ENCODE results near the gene PTPRN2. TPM values are rescaled to one million over a fixed set of nuclear protein-coding genes. Genes with fewer than 3 reads are reported as not detected.
"Not testable (repeated sequence)": the region's sequence is repeated elsewhere in the genome, so short reads cannot be mapped to it uniquely, and the experiment has no call there.

PTPRN2 gene
- polyA plus RNA-seq, 4 donors: 1.6 to 11.7 (median 4.0) TPM

DNA sequence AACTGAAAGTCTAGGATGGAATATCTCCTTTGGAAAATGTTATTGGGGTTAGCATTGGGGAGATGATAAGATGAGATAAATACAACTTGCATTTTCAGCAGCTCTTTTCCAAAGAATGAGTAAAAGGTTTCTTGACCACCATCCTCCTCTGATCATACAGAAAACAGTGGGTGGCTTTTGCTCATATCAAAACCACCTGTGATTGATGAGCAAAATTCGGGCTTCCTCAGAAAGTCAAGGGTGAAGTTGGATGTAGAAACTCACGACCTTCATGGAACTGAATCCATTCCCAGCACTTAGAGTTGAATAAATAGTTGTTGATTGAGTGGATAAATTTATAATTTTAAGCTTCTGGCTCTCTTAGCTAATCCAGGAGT is 1092.5 kb downstream of the PTPRN2 start:
- Histone ChIP-seq H3K4me3 (ENCODE audit: low read depth in 1 of 3, low read length in 3 of 3) (no peak overlapping the region), H3K27me3 (ENCODE audit: control insufficient read depth in 3 of 3, insufficient read depth in 3 of 3, low read length in 3 of 3) (no peaks in the 10 kb centered on the region), H3K4me1 (ENCODE audit: control insufficient read depth in 3 of 3, insufficient read depth in 2 of 3, low read depth in 1 of 3, low read length in 2 of 3) (no peaks in the 10 kb centered on the region), H3K36me3 (ENCODE audit: control insufficient read depth in 3 of 3, insufficient read depth in 2 of 3, low read depth in 1 of 3, low read length in 3 of 3) (no peaks in the 10 kb centered on the region), H3K9me3 (ENCODE audit: control insufficient read depth in 2 of 2, insufficient read depth in 1 of 2, low read depth in 1 of 2, low read length in 1 of 2) (no peaks in the 10 kb centered on the region), H3K27ac (ENCODE audit: low read depth in 1 of 3, low read length in 2 of 3) (no peak overlapping the region)
- FAIRE-seq (no peak), DNase-seq (no peak)
- WGBS, 3 donors: 33 to 49% (median 39%) methylated on average over 2 of the region's 2 CpGs

DNA sequence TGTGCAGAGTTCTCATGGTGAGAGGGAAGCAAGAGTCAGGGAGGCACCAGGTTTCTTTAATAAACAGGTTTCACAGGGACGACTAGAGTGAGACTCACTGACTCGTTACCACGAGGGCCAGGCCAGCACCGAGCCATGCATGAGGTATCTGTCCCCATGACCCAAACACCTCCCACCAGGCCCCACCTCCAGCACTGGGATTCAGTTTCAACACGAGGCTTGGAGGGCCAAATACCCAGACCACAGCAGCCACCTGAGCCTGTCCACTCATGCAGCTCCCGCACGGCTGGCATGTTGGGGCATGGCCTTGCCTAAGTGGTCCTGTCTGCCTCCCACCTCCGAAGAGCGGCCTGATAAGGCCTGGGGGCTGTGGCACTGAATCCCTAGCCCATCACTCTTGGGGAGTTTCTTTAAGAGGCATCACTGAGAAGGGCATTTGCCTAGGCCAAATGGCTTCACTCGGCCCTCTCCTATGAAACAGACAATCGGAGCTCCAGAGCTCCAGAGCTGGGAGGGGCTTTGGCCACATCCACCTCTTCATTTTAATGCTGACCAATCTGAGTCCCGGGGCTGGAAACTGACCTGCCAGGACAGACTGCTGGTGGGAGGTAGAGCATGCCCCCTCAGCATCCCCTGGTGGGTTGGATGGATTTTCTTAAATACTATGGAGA is 1093.0 kb downstream of the PTPRN2 start:
- no peaks in the 10 kb centered on the region for H3K4me1 ChIP-seq (ENCODE audit: control insufficient read depth in 3 of 3, insufficient read depth in 2 of 3, low read depth in 1 of 3, low read length in 2 of 3)
- DNase-seq: no peak
- no peaks in the 10 kb centered on the region for H3K36me3 ChIP-seq (ENCODE audit: control insufficient read depth in 3 of 3, insufficient read depth in 2 of 3, low read depth in 1 of 3, low read length in 3 of 3)
- WGBS, 3 donors: 64 to 80% (median 74%) methylated on average over 12 of the region's 12 CpGs
- no peak for FAIRE-seq
- H3K4me3 ChIP-seq (ENCODE audit: low read depth in 1 of 3, low read length in 3 of 3): no peak overlapping the region
- no peaks in the 10 kb centered on the region for H3K9me3 ChIP-seq (ENCODE audit: control insufficient read depth in 2 of 2, insufficient read depth in 1 of 2, low read depth in 1 of 2, low read length in 1 of 2)
- no peaks in the 10 kb centered on the region for H3K27me3 ChIP-seq (ENCODE audit: control insufficient read depth in 3 of 3, insufficient read depth in 3 of 3, low read length in 3 of 3)
- H3K27ac ChIP-seq (ENCODE audit: low read depth in 1 of 3, low read length in 2 of 3): no peak overlapping the region

DNA sequence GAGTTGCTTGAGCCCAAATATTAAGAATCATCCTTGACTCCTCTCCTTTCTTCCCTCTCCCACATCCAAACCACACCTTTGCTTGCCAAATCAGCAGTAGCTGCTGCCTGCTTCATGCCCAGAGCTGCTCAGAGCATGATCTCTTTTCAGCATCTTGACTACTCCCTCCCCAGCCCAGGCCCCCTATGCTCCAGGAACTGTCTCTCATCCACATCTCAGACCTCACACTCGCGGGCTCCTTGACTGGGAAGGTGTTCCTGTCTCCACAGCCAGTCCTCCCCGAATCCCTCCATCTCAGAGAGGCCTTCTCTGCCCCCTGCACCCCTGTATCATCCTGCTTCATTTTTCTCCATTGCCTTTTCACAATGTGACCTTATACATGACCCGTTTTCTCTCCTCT is 1093.8 kb downstream of the PTPRN2 start:
- 74 to 79% (median 79%) methylated on average over 4 of the region's 4 CpGs for WGBS, 3 donors
- FAIRE-seq (no peak), DNase-seq (no peak)
- H3K27ac ChIP-seq (ENCODE audit: low read depth in 1 of 3, low read length in 2 of 3): no peak overlapping the region
- H3K9me3 ChIP-seq (ENCODE audit: control insufficient read depth in 2 of 2, insufficient read depth in 1 of 2, low read depth in 1 of 2, low read length in 1 of 2): no peaks in the 10 kb centered on the region
- no peaks in the 10 kb centered on the region for H3K36me3 ChIP-seq (ENCODE audit: control insufficient read depth in 3 of 3, insufficient read depth in 2 of 3, low read depth in 1 of 3, low read length in 3 of 3)
- no peaks in the 10 kb centered on the region for H3K27me3 ChIP-seq (ENCODE audit: control insufficient read depth in 3 of 3, insufficient read depth in 3 of 3, low read length in 3 of 3)
- H3K4me3 ChIP-seq (ENCODE audit: low read depth in 1 of 3, low read length in 3 of 3): no peak overlapping the region
- H3K4me1 ChIP-seq (ENCODE audit: control insufficient read depth in 3 of 3, insufficient read depth in 2 of 3, low read depth in 1 of 3, low read length in 2 of 3): no peaks in the 10 kb centered on the region

DNA sequence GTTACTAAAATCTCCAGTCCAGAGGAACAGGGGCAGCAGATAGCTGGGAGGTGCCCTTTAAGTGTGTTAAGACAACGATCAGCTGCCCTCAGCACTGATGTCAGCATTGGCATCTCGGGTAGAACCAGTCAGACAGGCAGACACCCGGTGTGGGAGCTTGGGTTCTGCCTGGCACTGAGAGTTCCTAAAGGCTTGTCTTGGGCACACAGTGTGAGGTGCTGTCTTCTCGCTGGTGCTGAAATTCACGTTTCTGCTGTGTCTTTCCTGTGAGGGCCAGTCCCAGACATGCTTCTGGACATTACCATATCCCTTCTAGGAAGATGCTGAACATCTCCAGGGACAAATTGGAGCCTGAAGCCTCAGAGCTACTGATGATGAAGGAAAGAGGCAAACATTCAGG is 1094.6 kb downstream of the PTPRN2 start:
- H3K4me1 ChIP-seq (ENCODE audit: control insufficient read depth in 3 of 3, insufficient read depth in 2 of 3, low read depth in 1 of 3, low read length in 2 of 3): no peaks in the 10 kb centered on the region
- H3K36me3 ChIP-seq (ENCODE audit: control insufficient read depth in 3 of 3, insufficient read depth in 2 of 3, low read depth in 1 of 3, low read length in 3 of 3): no peaks in the 10 kb centered on the region
- no peak overlapping the region for H3K4me3 ChIP-seq (ENCODE audit: low read depth in 1 of 3, low read length in 3 of 3)
- H3K27ac ChIP-seq (ENCODE audit: low read depth in 1 of 3, low read length in 2 of 3): no peak overlapping the region
- no peak for FAIRE-seq
- no peak for DNase-seq
- H3K27me3 ChIP-seq (ENCODE audit: control insufficient read depth in 3 of 3, insufficient read depth in 3 of 3, low read length in 3 of 3): no peaks in the 10 kb centered on the region
- no peaks in the 10 kb centered on the region for H3K9me3 ChIP-seq (ENCODE audit: control insufficient read depth in 2 of 2, insufficient read depth in 1 of 2, low read depth in 1 of 2, low read length in 1 of 2)
- WGBS, 3 donors: 27 to 56% (median 35%) methylated on average over 5 of the region's 5 CpGs

DNA sequence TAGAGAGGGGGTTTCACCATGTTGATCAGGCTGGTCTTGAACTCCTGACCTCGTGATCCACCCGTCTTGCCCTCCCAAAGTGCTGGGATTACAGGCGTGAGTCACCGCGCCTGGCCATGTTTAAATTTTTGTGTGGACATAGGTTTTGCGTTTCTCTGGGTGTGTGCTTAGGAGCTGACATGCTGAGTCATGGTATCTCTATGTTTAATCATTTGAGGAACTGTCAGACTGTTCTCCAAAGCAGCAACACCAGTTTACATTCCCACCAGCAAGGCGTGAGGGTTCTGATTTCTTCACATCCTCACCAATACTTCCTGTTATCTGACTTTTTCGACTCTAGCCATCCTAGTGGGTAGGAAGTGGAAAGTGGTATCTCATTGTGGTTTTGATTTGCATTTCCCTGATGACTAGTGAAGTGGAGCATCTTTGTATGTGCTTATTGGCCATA is 1097.1 kb downstream of the PTPRN2 start:
- Histone ChIP-seq H3K36me3 (ENCODE audit: control insufficient read depth in 3 of 3, insufficient read depth in 2 of 3, low read depth in 1 of 3, low read length in 3 of 3) (no peaks in the 10 kb centered on the region), H3K27me3 (ENCODE audit: control insufficient read depth in 3 of 3, insufficient read depth in 3 of 3, low read length in 3 of 3) (no peaks in the 10 kb centered on the region), H3K4me3 (ENCODE audit: low read depth in 1 of 3, low read length in 3 of 3) (no peak overlapping the region), H3K4me1 (ENCODE audit: control insufficient read depth in 3 of 3, insufficient read depth in 2 of 3, low read depth in 1 of 3, low read length in 2 of 3) (no peaks in the 10 kb centered on the region), H3K9me3 (ENCODE audit: control insufficient read depth in 2 of 2, insufficient read depth in 1 of 2, low read depth in 1 of 2, low read length in 1 of 2) (no peaks in the 10 kb centered on the region), H3K27ac (ENCODE audit: low read depth in 1 of 3, low read length in 2 of 3) (no peak overlapping the region)
- WGBS, 3 donors: 62 to 69% (median 66%) methylated on average over 8 of the region's 8 CpGs
- DNase-seq: peak in 1 of 2 donors; percentile 41
- FAIRE-seq: no peak

DNA sequence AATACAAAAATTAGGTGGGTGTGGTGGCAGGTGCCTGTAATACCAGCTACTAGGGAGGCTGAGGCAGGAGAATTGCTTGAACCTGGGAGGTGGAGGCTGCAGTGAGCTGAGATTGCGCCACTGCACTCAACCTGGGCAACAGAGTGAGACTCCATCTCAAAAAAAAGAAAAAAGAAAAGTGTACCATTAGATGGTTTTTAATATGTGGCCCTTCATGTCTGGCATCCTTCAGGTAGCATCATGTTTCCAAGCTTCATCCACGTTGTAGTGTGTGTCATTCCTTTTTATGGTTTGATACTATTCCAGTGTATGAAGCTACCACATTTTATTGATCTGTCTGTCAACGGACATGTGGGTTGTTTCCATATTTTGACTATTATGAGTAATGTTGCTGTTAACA is 1097.8 kb downstream of the PTPRN2 start:
- DNase-seq; H3K9me3 ChIP-seq (ENCODE audit: control insufficient read depth in 2 of 2, insufficient read depth in 1 of 2, low read depth in 1 of 2, low read length in 1 of 2); H3K4me3 ChIP-seq (ENCODE audit: low read depth in 1 of 3, low read length in 3 of 3); H3K36me3 ChIP-seq (ENCODE audit: control insufficient read depth in 3 of 3, insufficient read depth in 2 of 3, low read depth in 1 of 3, low read length in 3 of 3); H3K4me1 ChIP-seq (ENCODE audit: control insufficient read depth in 3 of 3, insufficient read depth in 2 of 3, low read depth in 1 of 3, low read length in 2 of 3); FAIRE-seq; H3K27me3 ChIP-seq (ENCODE audit: control insufficient read depth in 3 of 3, insufficient read depth in 3 of 3, low read length in 3 of 3); H3K27ac ChIP-seq (ENCODE audit: low read depth in 1 of 3, low read length in 2 of 3): not testable (repeated sequence)
- WGBS, 3 donors: 70 to 84% (median 76%) methylated on average over 3 of the region's 3 CpGs

Other genes starting within 250 kb of the PTPRN2 start
- gene NCAPG2, start 117.0 kb upstream of the PTPRN2 start, polyA plus RNA-seq: 10 to 100 TPM in 2 of 4 donors, 1 to 10 TPM in 1, under 1 TPM in 1; 0.81 to 11.2 (median 5.9) TPM
- gene ESYT2, start 241.7 kb upstream of the PTPRN2 start, polyA plus RNA-seq: 10 to 100 TPM in 3 of 4 donors, 1 to 10 TPM in 1; 10.0 to 37.9 (median 21.2) TPM